Panc1 (cell line): ENCODE data around the gene DCP1A. TPM values are rescaled to one million over a fixed set of nuclear protein-coding genes. Genes with fewer than 3 reads are reported as not detected.

Experiments used
- ATAC-seq: fragments of 200-7000 bp; cut with Tn5 transposase; 2 replicates; pipeline ENCODE4 v1.9.1; 2020; ENCODE audit warnings: mild to moderate bottlenecking, moderate library complexity
- BruUV-seq: library from RNA; stranded (reverse); fragments of 400-500 nt; replicated peaks from 2 replicates; lab custom pipeline; 2021; lab: Mats Ljungman, UMichigan
- CTCF ChIA-PET: fragments of 300-600 bp; sonication (Branson Sonifier 250); formaldehyde crosslinking; loops from one replicate; lab custom pipeline; 2022; ENCODE audit warnings: antibody characterized with exemption; lab: Charles Lee
- POLR2A ChIA-PET: fragments of 300-600 bp; sonication (Branson Sonifier 250); formaldehyde crosslinking; loops from one replicate; lab custom pipeline; 2022; ENCODE audit warnings: antibody characterized with exemption; lab: Charles Lee
- DNase-seq: peaks from one replicate; pipeline ENCODE4 v3.0.0-alpha.2; 2010; ENCODE audit warnings: low read depth, low spot score
- H3K27ac ChIP-seq: 2 replicates; pipeline ENCODE4 v1.5.1; 2011; ENCODE audit warnings: mild to moderate bottlenecking, low read length, inconsistent platforms
- H3K27me3 ChIP-seq: fragments of 200-500 bp; sonication (Bioruptor generic); 2 replicates; pipeline ENCODE4 v1.6.0; 2014; ENCODE audit warnings: low read length, inconsistent platforms; ENCODE audit not compliant: control insufficient read depth, insufficient read depth
- H3K36me3 ChIP-seq: fragments of 200-500 bp; sonication (Bioruptor generic); 2 replicates; pipeline ENCODE4 v1.5.1; 2014; ENCODE audit warnings: inconsistent platforms, mild to moderate bottlenecking, low read length, moderate library complexity; ENCODE audit not compliant: control insufficient read depth, insufficient read depth
- H3K4me1 ChIP-seq: 2 replicates; pipeline ENCODE4 v1.5.1; 2011; ENCODE audit warnings: inconsistent platforms, mild to moderate bottlenecking, low read length, moderate library complexity; ENCODE audit not compliant: control insufficient read depth, insufficient read depth
- H3K4me3 ChIP-seq, 2 experiments: 2 replicates each; pipeline ENCODE4 v1.5.1; 2011 to 2012; ENCODE audit warnings: low read depth in 2 of 2, low read length in 2 of 2, mild to moderate bottlenecking in 2 of 2, inconsistent platforms in 1 of 2, moderate library complexity in 1 of 2
- H3K9me3 ChIP-seq: fragments of 200-500 bp; sonication (Bioruptor generic); 2 replicates; pipeline ENCODE4 v1.5.1; 2014; ENCODE audit warnings: low read depth, mild to moderate bottlenecking, inconsistent platforms, low read length, moderate library complexity; ENCODE audit not compliant: control insufficient read depth, insufficient read depth
- CTCF ChIP-seq: fragments of 450-650 bp; IDR thresholded peaks from 2 replicates; pipeline ENCODE4 v1.5.1; 2017; ENCODE audit warnings: mild to moderate bottlenecking
- POLR2AphosphoS5 ChIP-seq: IDR thresholded peaks from 2 replicates; pipeline ENCODE4 v1.6.1; 2012; ENCODE audit warnings: mild to moderate bottlenecking, low read depth, low read length, moderate library complexity
- REST ChIP-seq, 2 experiments: IDR thresholded peaks; 2 replicates each; pipeline ENCODE4 v1.6.1; 2011 to 2012; ENCODE audit warnings: low read depth in 2 of 2, control low read depth in 1 of 2, low read length in 1 of 2, mild to moderate bottlenecking in 1 of 2, moderate library complexity in 1 of 2; ENCODE audit not compliant: insufficient read depth in 1 of 2
- SIN3A ChIP-seq: IDR thresholded peaks from 2 replicates; pipeline ENCODE4 v1.6.1; 2012; ENCODE audit warnings: low read depth, mild to moderate bottlenecking, low read length, moderate library complexity, borderline replicate concordance; ENCODE audit not compliant: insufficient read depth
- TCF7L2 ChIP-seq: IDR thresholded peaks from 2 replicates; pipeline ENCODE4 v1.6.1; 2011; ENCODE audit warnings: mild to moderate bottlenecking, low read depth, low read length, inconsistent platforms
- in situ Hi-C: cut with HindIII; loops from 2 replicates; pipeline ENCODE4 v1.10.0; 2016; ENCODE audit warnings: low sequenced_read_pairs, low pct_unique_long_range_greater_than_20kb
- intact Hi-C: fragments of 100-400 bp; cut with micrococcal nuclease; formaldehyde crosslinking; loops from one replicate; pipeline ENCODE4 v1.10.0; 2022; ENCODE audit not compliant: unreplicated experiment
- total RNA-seq: library from RNA; stranded (reverse); gene quantifications from one replicate; pipeline ENCODE4 v1.2.1, GENCODE V29; 2021; ENCODE audit not compliant: unreplicated experiment

The DCP1A gene
- total RNA-seq, 1 experiment from 2014 or later, result 14.4 TPM

DNA sequence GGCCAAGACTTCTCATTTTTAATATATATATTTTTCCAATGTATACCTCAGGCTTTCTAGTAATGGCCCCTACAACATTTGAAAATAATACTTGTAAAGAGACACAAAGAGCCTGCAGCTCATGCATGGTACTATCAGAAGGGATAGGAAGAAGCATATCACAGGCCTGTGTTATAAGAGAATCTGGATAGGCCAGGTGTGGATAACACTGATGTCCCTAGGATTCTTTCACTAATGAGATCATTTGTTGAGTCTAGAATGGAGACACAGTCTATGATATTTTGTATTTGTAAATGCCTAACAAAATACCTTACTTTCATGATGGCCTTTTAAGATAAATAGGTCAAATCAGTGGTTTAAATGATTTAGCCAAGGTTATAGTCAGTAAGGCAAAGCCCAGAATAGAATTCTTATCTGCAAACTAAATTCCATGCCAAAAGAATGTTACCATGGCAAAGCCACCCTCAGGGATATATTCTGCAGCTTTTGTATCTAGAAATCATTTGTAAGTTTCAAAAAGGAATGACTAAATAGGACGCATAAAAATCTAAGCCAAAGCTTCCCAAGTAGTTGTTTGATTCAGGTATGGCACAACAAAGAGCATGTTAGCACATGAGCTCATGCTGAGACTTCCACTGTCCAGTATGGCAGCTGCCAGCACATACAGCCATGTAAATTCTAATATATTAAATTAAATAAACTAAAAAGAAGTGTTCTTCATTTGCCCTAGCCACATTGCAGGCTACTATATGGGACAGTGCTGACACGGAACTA is 10.0 kb downstream of the DCP1A start:
- Histone ChIP-seq H3K27me3 (no peaks in the 10 kb centered on the region), H3K4me3 (no peak overlapping the region), H3K36me3 (peaks cover 3% of the 10 kb centered on the region; the same call in 1 of the 2 replicates), H3K9me3 (no peaks in the 10 kb centered on the region), H3K4me1 (no peaks in the 10 kb centered on the region), H3K27ac (no peak overlapping the region)
- ChIA-PET CTCF (no interaction called here), POLR2A (no interaction called here)
- ATAC-seq (no peak), DNase-seq (no peak)
- no TSS peak for BruUV-seq
- intact Hi-C loops (no loop called here), in situ Hi-C loops (no loop called here)
- TF ChIP-seq SIN3A (no peak), POLR2AphosphoS5 (no peak), REST (IDR thresholded peaks at IDR 0.05; ENCODE audit: insufficient read depth in 1 of 2, low read depth in 2 of 2, low read length in 1 of 2) (no peak), TCF7L2 (no peak), CTCF (no peak)

DNA sequence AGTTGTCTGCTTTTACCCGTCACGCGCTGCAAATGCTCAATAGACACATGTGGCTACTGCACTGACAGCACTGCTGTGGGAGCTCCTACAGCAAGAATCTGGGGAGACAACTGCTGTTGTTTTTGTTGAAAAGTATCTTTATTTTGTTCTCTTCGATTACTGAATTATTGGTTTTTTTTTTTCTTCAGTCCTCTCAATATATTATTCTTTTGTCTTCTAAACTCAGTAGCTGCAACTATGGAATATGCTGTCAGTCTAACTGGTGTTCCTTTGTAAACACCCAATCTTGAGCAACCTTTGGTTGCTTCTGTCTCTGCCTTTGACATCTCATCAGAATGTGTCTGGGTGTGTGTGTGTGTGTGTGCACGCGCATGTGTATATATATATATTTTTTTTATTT is 12.6 kb downstream of the DCP1A start:
- H3K9me3 ChIP-seq, result no peaks in the 10 kb centered on the region
- no peak overlapping the region for H3K27ac ChIP-seq
- in situ Hi-C loops (no loop called here), intact Hi-C loops (no loop called here)
- H3K4me1 ChIP-seq, result no peaks in the 10 kb centered on the region
- ChIA-PET POLR2A (no interaction called here), CTCF (no interaction called here)
- BruUV-seq, result no TSS peak
- TF ChIP-seq POLR2AphosphoS5 (no peak), SIN3A (no peak), CTCF (no peak), TCF7L2 (no peak), REST (IDR thresholded peaks at IDR 0.05; ENCODE audit: insufficient read depth in 1 of 2, low read depth in 2 of 2, low read length in 1 of 2) (no peak)
- no peaks in the 10 kb centered on the region; the same call in 1 of the 2 replicates for H3K36me3 ChIP-seq
- ATAC-seq, result no peak
- no peak overlapping the region for H3K4me3 ChIP-seq
- H3K27me3 ChIP-seq, result no peaks in the 10 kb centered on the region
- DNase-seq, result no peak
